Measurements from ENCODE around the gene PSMD1. TPM values are rescaled to one million over a fixed set of nuclear protein-coding genes. Genes with fewer than 3 reads are reported as not detected.

PSMD1 gene
- polyA plus RNA-seq, 1 donor (not counting 4 experiments of a cell fraction or from before 2014, with no cell fraction given) = 262 TPM

GRCh38 chr2:231039294-231039664, 17.4 kb upstream of the PSMD1 start:
- Histone ChIP-seq H3K4me3 (ENCODE audit: control insufficient read depth in 2 of 3, extremely low read depth in 1 of 3, insufficient read depth in 2 of 3, low read depth in 1 of 3, low read length in 3 of 3) (no peak overlapping the region), H3K27ac (ENCODE audit: control insufficient read depth, insufficient read depth, low read length) (no peak overlapping the region), H4K20me1 (ENCODE audit: control insufficient read depth, extremely low read depth, insufficient read depth, low read length) (no peaks in the 10 kb centered on the region), H3K4me1 (ENCODE audit: control insufficient read depth, extremely low read depth, insufficient read depth, low read length) (no peaks in the 10 kb centered on the region), H3K36me3 (ENCODE audit: control insufficient read depth in 2 of 2, extremely low read depth in 1 of 2, insufficient read depth in 2 of 2, low read length in 2 of 2) (no peaks in the 10 kb centered on the region), H2AFZ (ENCODE audit: control insufficient read depth, low read length) (no peak overlapping the region), H3K9me1 (ENCODE audit: control insufficient read depth, extremely low read depth, insufficient read depth, low read length) (no peaks in the 10 kb centered on the region), H3K9ac (ENCODE audit: control insufficient read depth, extremely low read depth, insufficient read depth, low read length) (no peak overlapping the region), H3K4me2 (ENCODE audit: control insufficient read depth, extremely low read depth, insufficient read depth, low read depth, low read length) (no peak overlapping the region), H3K9me3 (ENCODE audit: control insufficient read depth, low read depth, low read length) (no peaks in the 10 kb centered on the region), H3K27me3 (ENCODE audit: control insufficient read depth, extremely low read depth, insufficient read depth, low read length) (peaks cover 51% of the 10 kb centered on the region), H3K79me2 (ENCODE audit: control insufficient read depth, insufficient read depth, low read length) (no peaks in the 10 kb centered on the region)
- dilution Hi-C loops (cut with MboI; ENCODE audit: extremely low pct_ligation_motif_present, low sequenced_read_pairs) = no loop called here
- DNase-seq (ENCODE audit: low read depth, low spot score) (no peak), FAIRE-seq (no peak)
- TF ChIP-seq EZH2 (IDR thresholded peaks at IDR 0.05; ENCODE audit: low read length) (no peak), CTCF (optimal IDR thresholded peaks at IDR 0.05 in 1 of 3, IDR thresholded peaks at IDR 0.05 in 1 of 3, conservative IDR thresholded peaks at IDR 0.05 in 1 of 3; ENCODE audit: extremely low read depth in 1 of 3, insufficient read depth in 2 of 3, low read length in 3 of 3) (no peak)

GRCh38 chr2:231039821-231040364, 16.8 kb upstream of the PSMD1 start:
- Histone ChIP-seq H3K36me3 (ENCODE audit: control insufficient read depth in 2 of 2, extremely low read depth in 1 of 2, insufficient read depth in 2 of 2, low read length in 2 of 2) (no peaks in the 10 kb centered on the region), H3K27ac (ENCODE audit: control insufficient read depth, insufficient read depth, low read length) (no peak overlapping the region), H3K4me2 (ENCODE audit: control insufficient read depth, extremely low read depth, insufficient read depth, low read depth, low read length) (no peak overlapping the region), H2AFZ (ENCODE audit: control insufficient read depth, low read length) (no peak overlapping the region), H3K9me3 (ENCODE audit: control insufficient read depth, low read depth, low read length) (no peaks in the 10 kb centered on the region), H3K4me3 (ENCODE audit: control insufficient read depth in 2 of 3, extremely low read depth in 1 of 3, insufficient read depth in 2 of 3, low read depth in 1 of 3, low read length in 3 of 3) (no peak overlapping the region), H3K9ac (ENCODE audit: control insufficient read depth, extremely low read depth, insufficient read depth, low read length) (no peak overlapping the region), H3K27me3 (ENCODE audit: control insufficient read depth, extremely low read depth, insufficient read depth, low read length) (peaks cover 47% of the 10 kb centered on the region), H3K79me2 (ENCODE audit: control insufficient read depth, insufficient read depth, low read length) (no peaks in the 10 kb centered on the region), H3K4me1 (ENCODE audit: control insufficient read depth, extremely low read depth, insufficient read depth, low read length) (no peaks in the 10 kb centered on the region), H4K20me1 (ENCODE audit: control insufficient read depth, extremely low read depth, insufficient read depth, low read length) (no peaks in the 10 kb centered on the region), H3K9me1 (ENCODE audit: control insufficient read depth, extremely low read depth, insufficient read depth, low read length) (no peaks in the 10 kb centered on the region)
- DNase-seq (ENCODE audit: low read depth, low spot score) (no peak), FAIRE-seq (no peak)
- no peak for TF ChIP-seq EZH2 (IDR thresholded peaks at IDR 0.05; ENCODE audit: low read length)
- TF ChIP-seq CTCF (optimal IDR thresholded peaks at IDR 0.05 in 1 of 3, IDR thresholded peaks at IDR 0.05 in 1 of 3, conservative IDR thresholded peaks at IDR 0.05 in 1 of 3; ENCODE audit: extremely low read depth in 1 of 3, insufficient read depth in 2 of 3, low read length in 3 of 3) = no peak
- dilution Hi-C loops (cut with MboI; ENCODE audit: extremely low pct_ligation_motif_present, low sequenced_read_pairs) = no loop called here
